GM19463 (cell line): ENCODE measurements around the gene ALK.

ENCODE experiments used
- ATAC-seq: cut with Tn5 transposase; IDR thresholded peaks from one replicate; pipeline ENCODE4 v1.9.1; 2021; ENCODE audit warnings: mild to moderate bottlenecking, moderate library complexity; ENCODE audit not compliant: unreplicated experiment

ALK gene

DNA sequence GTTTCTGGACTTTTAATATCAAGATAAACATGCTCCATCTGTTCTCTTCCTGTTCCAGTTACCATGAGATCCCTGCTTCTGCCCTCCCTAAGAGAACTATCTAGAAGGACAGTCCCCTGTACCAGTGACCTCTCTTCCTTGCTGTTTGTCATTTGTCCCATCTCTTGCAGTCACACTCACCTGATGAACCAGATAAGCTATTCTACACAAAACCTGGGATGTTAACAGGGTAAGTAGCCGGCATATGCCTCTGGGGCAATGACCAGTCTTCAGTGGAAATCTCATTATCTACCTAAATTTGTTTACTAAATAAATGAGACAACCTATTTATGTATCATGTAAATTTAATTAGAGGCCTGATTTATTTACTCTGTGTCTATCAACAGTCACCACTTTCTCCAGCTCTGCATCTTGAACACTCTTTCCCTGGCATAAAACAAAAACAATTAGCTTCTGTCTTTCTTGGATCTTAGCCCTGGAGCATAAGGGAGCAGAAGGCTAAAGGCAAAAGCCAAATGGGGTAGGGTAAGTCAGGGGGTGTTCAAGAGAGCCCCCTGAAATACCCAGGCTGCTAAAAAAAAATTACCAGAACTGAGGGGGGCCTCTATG, 337.7 kb downstream of the ALK start:
- peak; percentile 14 for ATAC-seq

DNA sequence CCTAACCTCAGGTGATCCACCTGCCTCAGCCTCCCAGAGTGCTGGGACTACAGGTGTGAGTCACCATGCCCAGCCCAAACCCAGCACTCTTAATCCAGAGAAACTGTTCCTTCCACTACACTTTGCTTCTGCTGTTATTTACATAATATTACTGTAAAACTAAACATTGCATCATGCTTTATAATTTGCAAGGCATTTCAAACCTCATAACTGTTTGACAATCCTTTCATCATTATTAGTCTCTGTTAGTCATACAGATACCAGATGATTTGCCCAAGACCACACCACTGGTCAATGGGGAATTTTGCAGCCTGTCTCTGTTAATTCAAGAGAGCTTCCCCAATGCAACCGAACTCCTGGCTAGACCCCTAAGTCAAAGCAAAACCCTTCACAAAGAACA, 338.3 kb downstream of the ALK start:
- peak; percentile 88 for ATAC-seq

GRCh38 chr2:29582062-29582461, 339.3 kb downstream of the ALK start:
- ATAC-seq, result no peak

DNA sequence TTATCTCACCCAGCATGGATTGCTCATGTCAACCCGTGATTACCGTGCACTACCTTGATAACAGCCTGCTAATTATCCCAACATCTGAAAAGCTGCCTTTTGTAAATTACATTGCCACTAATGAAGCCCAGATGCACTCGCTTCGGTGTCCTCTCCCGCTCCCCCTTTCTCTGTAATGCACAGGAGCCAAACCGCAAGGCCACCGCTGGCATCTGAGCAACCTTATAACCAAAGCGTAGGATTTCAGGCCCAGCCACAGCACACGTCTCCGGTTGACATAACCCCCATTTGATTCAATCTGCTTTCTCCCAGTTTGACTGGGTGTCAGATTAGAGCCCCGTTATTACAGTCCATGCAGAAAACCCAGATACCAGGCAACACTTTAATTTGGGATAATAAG, 341.2 kb downstream of the ALK start:
- ATAC-seq, result no peak

- no peak for ATAC-seq
Measured at GRCh38 chr2:29579495-29580169, 341.8 kb downstream of the ALK start.

- no peak for ATAC-seq
Measured at GRCh38 chr2:29578084-29578598, 343.2 kb downstream of the ALK start.

GRCh38 chr2:29576231-29576630, 345.2 kb downstream of the ALK start:
- no peak for ATAC-seq

DNA sequence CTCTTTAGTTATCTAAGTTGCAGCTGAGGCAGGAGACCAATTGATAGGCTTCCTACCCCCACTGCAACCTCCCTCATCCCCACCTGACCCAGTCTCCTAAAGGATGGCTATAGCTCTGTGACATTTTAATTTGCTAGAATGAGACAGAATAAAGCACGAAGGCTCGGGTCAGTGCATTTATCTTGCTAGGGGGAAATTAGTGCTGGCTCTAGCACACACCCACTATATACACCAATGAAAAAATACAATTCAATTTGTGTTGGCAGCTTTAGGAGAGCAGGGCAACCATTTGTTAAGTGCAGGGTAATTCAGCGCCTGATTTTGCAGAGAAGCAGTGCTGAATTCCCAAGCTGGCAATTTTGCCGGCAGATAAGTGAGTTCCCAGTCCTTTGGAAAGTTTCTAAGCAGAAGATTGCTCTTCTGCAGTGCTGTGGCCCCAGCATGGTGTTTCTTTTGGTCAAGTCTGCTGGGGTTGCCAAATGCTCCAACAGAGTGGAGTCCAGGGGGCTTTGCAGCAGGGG, 346.0 kb downstream of the ALK start:
- ATAC-seq, result no peak

GRCh38 chr2:29573612-29574011, 347.8 kb downstream of the ALK start:
- no peak for ATAC-seq

DNA sequence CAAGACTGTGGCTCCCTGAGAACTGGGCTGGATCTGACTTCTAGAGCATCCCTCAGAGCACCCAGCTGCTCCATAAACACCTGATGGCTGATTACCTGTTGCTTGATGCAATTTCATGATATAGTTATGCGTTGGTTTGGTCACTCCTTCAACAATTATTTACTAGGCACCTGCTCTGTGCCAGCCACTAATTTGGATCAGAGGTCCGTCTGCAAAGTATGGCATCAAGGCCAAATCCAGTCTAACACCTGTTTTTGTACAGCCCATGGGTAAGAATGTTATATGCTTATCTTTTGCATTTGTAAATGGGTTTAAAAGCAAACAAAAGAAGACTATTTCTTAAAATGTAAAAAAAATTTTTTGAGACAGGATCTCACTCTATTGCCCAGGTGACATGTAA, 348.2 kb downstream of the ALK start:
- no peak for ATAC-seq

DNA sequence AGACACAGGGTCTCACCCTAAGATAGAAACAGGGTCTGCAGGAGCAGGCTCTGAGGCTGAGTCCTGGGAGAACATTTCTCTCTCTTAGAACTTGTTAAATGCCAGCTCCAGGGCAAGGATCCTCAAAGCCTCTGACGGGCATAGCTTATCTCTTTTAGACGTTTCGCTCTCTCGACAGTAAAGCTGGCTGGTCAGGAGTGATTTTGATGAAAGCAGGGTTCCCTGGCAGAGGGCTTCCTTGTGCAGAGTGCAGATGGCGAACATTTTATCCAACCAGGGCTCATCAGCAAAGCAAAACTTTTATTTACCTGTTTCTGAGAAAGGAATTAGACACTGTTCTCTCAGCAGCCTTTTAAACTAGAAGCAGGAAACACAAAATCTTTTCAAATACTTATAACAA, 350.8 kb downstream of the ALK start:
- no peak for ATAC-seq

DNA sequence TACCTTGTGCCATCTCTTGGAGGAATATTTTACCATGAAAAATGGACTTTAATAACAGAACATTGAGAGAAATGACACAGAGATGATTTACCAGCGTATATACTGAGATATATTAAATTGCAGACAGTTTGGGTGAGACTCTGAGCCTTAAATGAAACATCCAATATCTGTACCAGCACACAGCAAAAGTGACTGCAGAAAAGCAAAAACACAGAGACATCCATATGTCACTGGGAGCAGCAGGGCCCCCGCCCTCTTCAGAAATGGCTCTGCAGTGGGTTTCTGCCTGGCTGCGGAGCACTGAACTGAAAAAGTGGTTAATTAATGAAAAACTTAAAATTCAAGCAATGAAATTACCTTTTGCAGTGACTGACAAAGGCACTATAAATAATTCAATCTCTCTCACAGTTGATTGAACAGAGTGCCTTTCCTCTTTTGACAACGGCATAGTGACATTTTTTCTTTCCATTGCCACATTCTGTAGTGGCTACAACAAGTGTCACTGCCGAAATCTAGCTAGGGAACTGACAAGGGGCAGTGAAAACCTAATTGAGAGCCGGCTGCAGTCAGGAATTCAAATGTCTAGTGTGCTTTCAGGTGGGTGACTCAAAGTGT, 353.4 kb downstream of the ALK start:
- no peak for ATAC-seq

GRCh38 chr2:29563697-29564096, 357.7 kb downstream of the ALK start:
- ATAC-seq, result no peak

- ATAC-seq, result no peak
Measured at GRCh38 chr2:29562896-29563295, 358.5 kb downstream of the ALK start.

DNA sequence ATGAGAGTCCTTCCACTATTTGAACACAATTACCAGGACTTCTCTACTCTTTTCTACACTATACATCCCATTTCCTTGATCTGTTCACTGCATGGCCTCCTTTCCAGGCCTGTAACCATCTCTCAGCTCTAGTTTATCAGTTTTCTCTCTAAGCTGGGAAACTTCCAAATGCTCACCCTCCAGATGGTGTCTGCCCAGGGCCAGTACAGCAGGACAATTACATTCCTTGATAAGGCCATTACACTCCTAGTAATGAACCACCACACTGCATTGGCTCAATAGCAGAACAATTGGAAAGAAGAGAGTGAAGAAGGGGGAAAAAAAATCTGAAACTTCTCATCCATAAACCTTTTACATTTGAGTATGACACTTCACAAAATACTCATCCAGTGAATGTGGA, 359.1 kb downstream of the ALK start:
- no peak for ATAC-seq

- no peak for ATAC-seq
Measured at GRCh38 chr2:29561628-29562027, 359.8 kb downstream of the ALK start.

- ATAC-seq, result no peak
Measured at GRCh38 chr2:29561181-29561580, 360.2 kb downstream of the ALK start.

DNA sequence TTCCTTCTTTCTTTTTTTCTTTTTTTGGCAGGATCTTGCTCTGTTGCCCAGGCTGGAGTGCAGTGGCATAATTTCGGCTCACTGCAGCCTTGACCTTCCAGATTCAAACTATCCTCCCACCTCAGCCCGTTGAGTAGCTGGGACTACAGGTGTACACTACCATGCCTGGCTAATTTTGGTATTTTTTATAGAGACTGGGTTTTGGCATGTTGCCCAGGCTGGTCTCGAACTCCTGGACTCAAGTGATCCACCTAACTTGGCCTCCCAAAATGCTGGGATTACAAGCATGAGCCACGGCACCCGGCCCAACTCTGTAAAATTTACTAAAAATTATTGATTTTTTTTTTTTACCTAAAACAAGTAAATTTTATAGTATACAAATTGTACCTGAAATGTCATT, 360.8 kb downstream of the ALK start:
- ATAC-seq, result no peak

- ATAC-seq, result no peak
Measured at GRCh38 chr2:29560030-29560429, 361.4 kb downstream of the ALK start.

GRCh38 chr2:29559578-29559977, 361.8 kb downstream of the ALK start:
- ATAC-seq, result no peak

GRCh38 chr2:29558097-29558496, 363.3 kb downstream of the ALK start:
- no peak for ATAC-seq

DNA sequence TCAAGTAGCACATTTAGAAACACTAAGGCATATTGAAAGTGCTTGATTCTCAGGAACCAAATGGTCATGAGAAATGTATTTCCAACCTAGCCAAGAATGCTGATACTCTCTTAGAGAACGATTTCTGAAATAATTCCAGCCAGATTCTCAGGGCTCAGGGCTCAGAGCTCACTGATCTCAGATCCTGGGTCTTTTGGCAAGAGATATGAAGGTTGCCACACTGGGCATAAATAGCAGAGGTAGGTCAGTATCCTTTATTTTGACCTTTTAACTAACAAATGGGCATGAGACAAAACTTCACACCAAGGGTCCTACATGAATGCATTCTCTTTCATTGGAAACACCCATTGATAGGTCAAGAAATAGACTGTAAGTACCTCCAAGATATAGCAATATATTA, 364.1 kb downstream of the ALK start:
- no peak for ATAC-seq
